Chondrocyte (in vitro differentiated cells): Measurements from ENCODE around the gene CHMP1B. TPM values are rescaled to one million over a fixed set of nuclear protein-coding genes. Genes with fewer than 3 reads are reported as not detected.

Source experiments
- DNase-seq: peaks from one replicate; pipeline ENCODE4 v3.0.0; 2021; ENCODE audit warnings: mixed read lengths, low spot score
- H3K27ac Mint-ChIP-seq: one replicate; pipeline ENCODE4 v1.8.0; 2021; ENCODE audit warnings: mild to moderate bottlenecking, moderate library complexity, mixed read lengths; ENCODE audit not compliant: unreplicated experiment
- H3K27me3 Mint-ChIP-seq: 2 replicates; pipeline ENCODE4 v1.8.0; 2021; ENCODE audit warnings: low read depth, mixed read lengths
- H3K36me3 Mint-ChIP-seq: 2 replicates; pipeline ENCODE4 v1.8.0; 2021; ENCODE audit warnings: low read depth, mixed read lengths
- H3K4me1 Mint-ChIP-seq: 2 replicates; pipeline ENCODE4 v1.8.0; 2021; ENCODE audit warnings: low read depth, mild to moderate bottlenecking, mixed read lengths
- H3K4me3 Mint-ChIP-seq: one replicate; pipeline ENCODE4 v1.8.0; 2021; ENCODE audit warnings: mild to moderate bottlenecking, moderate library complexity, mixed read lengths; ENCODE audit not compliant: unreplicated experiment
- H3K9me3 Mint-ChIP-seq: 2 replicates; pipeline ENCODE4 v1.8.0; 2021; ENCODE audit warnings: low read depth, mixed read lengths
- total RNA-seq: library from RNA; stranded (reverse); gene quantifications from 3 replicates; pipeline ENCODE4 v1.2.1, GENCODE V29; 2021
- TF ChIP-seq, protein P1 (sequence below): fragments of 200-600 bp; sonication (generic); IDR thresholded peaks from 2 replicates; pipeline ENCODE4 v1.5.0; 2021; ENCODE audit warnings: antibody characterized with exemption, mild to moderate bottlenecking, moderate library complexity

The CHMP1B gene
- total RNA-seq, 1 donor from 2014 or later = 32.5 TPM

DNA sequence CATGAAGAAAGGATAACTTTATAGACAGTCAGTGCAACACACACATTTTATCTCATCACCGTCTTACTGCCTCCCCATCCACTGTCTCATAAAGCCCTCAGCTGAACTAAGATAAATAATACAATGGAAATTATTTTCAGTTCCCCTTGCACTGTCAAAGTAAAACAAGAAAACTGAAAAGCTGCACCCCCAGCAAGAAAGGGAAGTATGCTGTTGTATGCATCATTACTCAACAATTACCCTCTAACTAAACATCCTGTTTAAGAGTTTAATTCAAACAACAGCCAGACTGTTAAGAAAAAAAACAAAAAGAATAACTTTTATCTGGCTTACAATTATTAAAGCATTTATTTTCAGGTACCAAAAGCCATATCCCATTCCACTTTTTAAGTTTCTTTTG, 31.9 kb downstream of the CHMP1B start:
- Mint-ChIP-seq H3K36me3 (peaks cover 25% of the 10 kb centered on the region), H3K27me3 (no peaks in the 10 kb centered on the region), H3K27ac (no peak overlapping the region), H3K9me3 (no peaks in the 10 kb centered on the region), H3K4me1 (no peaks in the 10 kb centered on the region), H3K4me3 (no peak overlapping the region)
- DNase-seq = no peak
- TF ChIP-seq, protein P1, sequence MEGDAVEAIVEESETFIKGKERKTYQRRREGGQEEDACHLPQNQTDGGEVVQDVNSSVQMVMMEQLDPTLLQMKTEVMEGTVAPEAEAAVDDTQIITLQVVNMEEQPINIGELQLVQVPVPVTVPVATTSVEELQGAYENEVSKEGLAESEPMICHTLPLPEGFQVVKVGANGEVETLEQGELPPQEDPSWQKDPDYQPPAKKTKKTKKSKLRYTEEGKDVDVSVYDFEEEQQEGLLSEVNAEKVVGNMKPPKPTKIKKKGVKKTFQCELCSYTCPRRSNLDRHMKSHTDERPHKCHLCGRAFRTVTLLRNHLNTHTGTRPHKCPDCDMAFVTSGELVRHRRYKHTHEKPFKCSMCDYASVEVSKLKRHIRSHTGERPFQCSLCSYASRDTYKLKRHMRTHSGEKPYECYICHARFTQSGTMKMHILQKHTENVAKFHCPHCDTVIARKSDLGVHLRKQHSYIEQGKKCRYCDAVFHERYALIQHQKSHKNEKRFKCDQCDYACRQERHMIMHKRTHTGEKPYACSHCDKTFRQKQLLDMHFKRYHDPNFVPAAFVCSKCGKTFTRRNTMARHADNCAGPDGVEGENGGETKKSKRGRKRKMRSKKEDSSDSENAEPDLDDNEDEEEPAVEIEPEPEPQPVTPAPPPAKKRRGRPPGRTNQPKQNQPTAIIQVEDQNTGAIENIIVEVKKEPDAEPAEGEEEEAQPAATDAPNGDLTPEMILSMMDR = no peak

DNA sequence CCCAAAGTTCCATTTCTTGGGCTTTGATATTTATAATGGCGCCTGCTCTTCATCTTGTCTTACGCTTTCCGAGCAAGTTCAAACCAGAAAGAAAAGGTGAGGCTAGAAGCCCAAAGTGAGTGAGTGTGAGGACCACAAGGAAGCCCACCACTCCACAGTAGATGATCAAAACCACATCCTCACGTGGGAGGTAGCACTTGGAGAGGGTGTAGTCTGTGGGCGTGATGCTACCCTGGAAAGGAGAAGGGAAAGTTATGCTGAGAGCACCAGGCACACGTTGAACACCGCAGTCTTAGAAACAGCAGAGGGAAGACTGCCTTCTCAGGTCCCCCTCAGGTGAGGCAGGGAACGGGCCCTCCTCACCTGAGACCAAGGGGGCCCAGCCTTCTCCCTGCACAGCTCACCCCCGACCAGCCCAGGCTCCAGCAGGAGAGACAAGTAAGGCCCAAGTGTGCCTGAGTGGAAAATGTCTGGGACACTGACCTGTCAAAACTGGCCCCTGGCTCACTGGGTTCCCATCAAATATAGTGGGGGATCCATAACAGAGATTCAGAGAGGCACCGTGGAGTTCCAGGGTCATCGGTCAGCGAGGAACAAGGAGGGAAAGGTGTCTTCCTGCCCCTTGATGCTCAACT, 33.3 kb downstream of the CHMP1B start:
- no peak for DNase-seq
- Mint-ChIP-seq H3K36me3 (peaks cover 29% of the 10 kb centered on the region), H3K27me3 (no peaks in the 10 kb centered on the region), H3K4me3 (no peak overlapping the region), H3K27ac (no peak overlapping the region), H3K9me3 (no peaks in the 10 kb centered on the region), H3K4me1 (no peaks in the 10 kb centered on the region)
- TF ChIP-seq, protein P1 = no peak

DNA sequence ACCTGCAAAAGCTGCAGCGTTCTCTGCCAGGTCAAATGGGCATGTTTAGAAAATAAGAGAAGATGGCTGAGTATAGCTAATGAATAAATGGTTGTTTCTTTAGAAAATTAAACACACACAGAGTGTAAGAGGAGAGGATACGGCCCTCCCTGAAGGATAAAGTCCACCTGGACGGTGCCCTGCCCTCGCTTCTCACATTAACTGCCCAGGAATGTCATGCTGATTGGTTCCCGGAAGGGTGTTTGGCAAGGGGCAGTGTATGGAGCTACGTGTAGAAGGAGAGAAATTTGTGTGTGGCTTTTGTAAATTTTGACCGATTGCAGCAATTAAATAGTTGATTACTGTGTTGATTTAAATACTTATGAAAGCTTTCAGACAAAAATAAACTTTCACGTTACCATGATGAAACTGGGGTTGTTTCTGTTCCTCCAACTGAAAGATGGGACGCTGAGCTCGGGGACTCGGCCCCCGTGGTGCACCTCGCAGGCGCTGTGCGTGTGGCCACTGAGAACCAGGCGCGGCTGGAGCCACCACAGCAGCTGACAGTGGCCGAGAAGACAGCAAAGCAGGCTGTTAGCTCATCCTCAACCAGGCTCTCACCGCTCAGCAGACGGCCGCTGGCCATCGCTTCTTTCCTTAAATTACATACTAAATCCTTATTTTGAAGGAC, 34.2 kb downstream of the CHMP1B start:
- H3K36me3 Mint-ChIP-seq = peaks cover 32% of the 10 kb centered on the region
- no peak overlapping the region for H3K27ac Mint-ChIP-seq
- TF ChIP-seq, protein P1 = no peak
- DNase-seq = no peak
- H3K27me3 Mint-ChIP-seq = no peaks in the 10 kb centered on the region
- H3K9me3 Mint-ChIP-seq = no peaks in the 10 kb centered on the region
- no peaks in the 10 kb centered on the region for H3K4me1 Mint-ChIP-seq
- no peak overlapping the region for H3K4me3 Mint-ChIP-seq

- no peak overlapping the region for H3K4me3 Mint-ChIP-seq
- TF ChIP-seq, protein P1 = no peak
- peaks cover 33% of the 10 kb centered on the region for H3K36me3 Mint-ChIP-seq
- H3K4me1 Mint-ChIP-seq = no peaks in the 10 kb centered on the region
- no peak overlapping the region for H3K27ac Mint-ChIP-seq
- no peak for DNase-seq
- H3K27me3 Mint-ChIP-seq = no peaks in the 10 kb centered on the region
- no peaks in the 10 kb centered on the region for H3K9me3 Mint-ChIP-seq
Measured at GRCh38 chr18:11886577-11887110, 35.4 kb downstream of the CHMP1B start.

DNA sequence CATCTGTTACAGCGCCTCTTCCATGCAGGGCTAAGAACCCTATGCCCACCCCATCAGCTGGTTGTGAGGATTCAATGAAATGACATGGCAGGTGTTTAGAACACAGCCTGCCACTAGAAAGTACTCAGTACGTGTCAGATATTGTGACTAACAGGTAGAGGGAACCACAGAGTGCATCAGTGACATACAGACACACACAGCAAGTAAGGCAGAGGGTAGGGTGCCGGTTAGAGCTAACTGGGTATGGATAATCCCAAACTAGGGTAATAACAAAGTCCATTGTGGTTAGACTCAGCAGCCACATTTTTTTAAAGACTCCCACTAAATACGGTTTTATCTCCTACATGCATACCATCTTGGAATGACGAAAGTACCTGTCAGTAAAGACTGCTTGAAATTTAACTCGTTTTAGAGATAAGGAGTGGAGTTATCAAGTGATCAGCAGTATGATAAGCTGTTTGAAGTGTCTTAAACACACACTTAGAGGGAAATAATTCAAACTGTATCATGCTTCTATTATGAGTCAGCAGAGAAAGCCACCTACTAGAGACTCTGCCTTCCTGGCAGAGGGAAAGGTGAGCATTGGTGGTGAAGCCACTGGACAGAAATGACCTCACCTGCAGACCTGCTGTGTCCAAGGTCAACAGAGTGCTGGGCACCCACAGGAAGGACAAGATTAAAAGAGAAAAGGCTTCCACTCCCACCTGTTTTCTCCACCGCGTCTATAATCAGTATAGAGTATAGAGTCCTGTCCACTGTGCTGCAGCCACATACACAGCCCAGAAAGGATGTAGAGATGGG, 36.3 kb downstream of the CHMP1B start:
- H3K9me3 Mint-ChIP-seq = no peaks in the 10 kb centered on the region
- TF ChIP-seq, protein P1 = no peak

More for the DNA sequence above, 36.3 kb downstream of the CHMP1B start:
- no peak for DNase-seq
- H3K27ac Mint-ChIP-seq = no peak overlapping the region
- H3K36me3 Mint-ChIP-seq = peaks cover 33% of the 10 kb centered on the region
- no peak overlapping the region for H3K4me3 Mint-ChIP-seq
- no peaks in the 10 kb centered on the region for H3K27me3 Mint-ChIP-seq
- H3K4me1 Mint-ChIP-seq = peaks cover under 1% of the 10 kb centered on the region
